H1 (cell line): Measurements from ENCODE around the gene SNRNP200. TPM values are rescaled to one million over a fixed set of nuclear protein-coding genes. Genes with fewer than 3 reads are reported as not detected.

Experiments used
- CTCF ChIA-PET: fragments of 300-600 bp; sonication (Branson Sonifier 250); formaldehyde crosslinking; loops from one replicate; lab custom pipeline; 2021; ENCODE audit not compliant: partially characterized antibody; lab: Charles Lee
- POLR2A ChIA-PET: fragments of 300-600 bp; sonication (Branson Sonifier 250); formaldehyde crosslinking; loops from one replicate; lab custom pipeline; 2021; ENCODE audit warnings: inconsistent platforms; ENCODE audit not compliant: partially characterized antibody; lab: Charles Lee
- DNase-seq, 2 experiments: peaks; one replicate each; pipeline versions ENCODE4 v3.0.0 to v3.0.0-alpha.2; 2010 to 2022; ENCODE audit warnings: low spot score in 2 of 2, low read depth in 1 of 2, mixed read lengths in 1 of 2
- FAIRE-seq: peaks from 2 replicates; lab custom pipeline; 2011; peaks lifted over from hg19 to GRCh38; lab: Jason Lieb, UNC
- H2AFZ ChIP-seq: 2 replicates; pipeline ENCODE4 v1.8.1; 2012; ENCODE audit warnings: low read length, inconsistent platforms
- H2AK5ac ChIP-seq: 2 replicates; pipeline ENCODE4 v1.6.1; 2013; ENCODE audit warnings: low read depth, low read length
- H2BK120ac ChIP-seq: replicated peaks from 2 replicates; pipeline ENCODE3; 2013; ENCODE audit warnings: low read depth, low read length, inconsistent platforms
- H2BK12ac ChIP-seq: 2 replicates; pipeline ENCODE4 v1.6.1; 2013; ENCODE audit warnings: low read depth, low read length
- H2BK15ac ChIP-seq: 2 replicates; pipeline ENCODE4 v1.6.1; 2013; ENCODE audit warnings: low read length
- H2BK20ac ChIP-seq: 2 replicates; pipeline ENCODE4 v1.6.1; 2013; ENCODE audit warnings: low read length
- H2BK5ac ChIP-seq: 2 replicates; pipeline ENCODE4 v1.6.1; 2013; ENCODE audit warnings: low read depth, low read length
- H3K14ac ChIP-seq: 2 replicates; pipeline ENCODE4 v1.6.1; 2013; ENCODE audit warnings: inconsistent platforms; ENCODE audit not compliant: insufficient read length
- H3K18ac ChIP-seq: 2 replicates; pipeline ENCODE4 v1.6.1; 2013; ENCODE audit warnings: low read length; ENCODE audit errors: extremely low read depth
- H3K23ac ChIP-seq: 2 replicates; pipeline ENCODE4 v1.6.1; 2013; ENCODE audit warnings: inconsistent platforms; ENCODE audit not compliant: insufficient read length
- H3K23me2 ChIP-seq: 2 replicates; pipeline ENCODE4 v1.6.1; 2013; ENCODE audit warnings: low read depth, low read length
- H3K27ac ChIP-seq: 2 replicates; pipeline ENCODE4 v1.6.1; 2011; ENCODE audit warnings: low read depth, low read length, inconsistent platforms
- H3K27me3 ChIP-seq, 4 experiments: replicated peaks in 1 of 4; 1 replicate in 1 of 4; 2 replicates in 3 of 4; pipeline versions ENCODE4 v1.6.1 to v1.8.1; 2011 to 2013; ENCODE audit warnings: low read length in 3 of 4, mild to moderate bottlenecking in 3 of 4, inconsistent platforms in 2 of 4, mixed read lengths in 2 of 4, moderate library complexity in 1 of 4; ENCODE audit not compliant: control insufficient read depth in 3 of 4, insufficient read depth in 3 of 4; ENCODE audit errors: extremely low read depth in 1 of 4
- H3K36me3 ChIP-seq, 4 experiments: 2 replicates each; pipeline versions ENCODE4 v1.6.1 to v1.8.1; 2011 to 2013; ENCODE audit warnings: mild to moderate bottlenecking in 4 of 4, low read length in 3 of 4, moderate library complexity in 2 of 4, control low read depth in 1 of 4, inconsistent platforms in 1 of 4; ENCODE audit not compliant: insufficient read depth in 4 of 4, control insufficient read depth in 2 of 4
- H3K4ac ChIP-seq: replicated peaks from 2 replicates; pipeline ENCODE3; 2013; ENCODE audit warnings: low read length, low read depth, mixed read lengths, inconsistent platforms; ENCODE audit not compliant: insufficient read length
- H3K4me1 ChIP-seq, 4 experiments: replicated peaks in 1 of 4; 1 replicate in 1 of 4; 2 replicates in 3 of 4; pipeline versions ENCODE4 v1.6.1 to v1.8.1; 2011 to 2013; ENCODE audit warnings: low read length in 3 of 4, inconsistent platforms in 2 of 4, mixed read lengths in 1 of 4; ENCODE audit not compliant: insufficient read depth in 4 of 4, control insufficient read depth in 3 of 4
- H3K4me2 ChIP-seq, 2 experiments: 2 replicates each; pipeline versions ENCODE4 v1.6.1 to v1.8.1; 2011 to 2013; ENCODE audit warnings: low read depth in 2 of 2, low read length in 2 of 2, control low read depth in 1 of 2, inconsistent platforms in 1 of 2, mild to moderate bottlenecking in 1 of 2; ENCODE audit not compliant: insufficient read depth in 1 of 2
- H3K4me3 ChIP-seq, 4 experiments: fragments of 200-600, 300-600 bp in 1 of 4; sonication (generic), shearing (Covaris generic), sonication (Bioruptor Twin) in 1 of 4; 2 replicates each; pipeline versions ENCODE4 v1.5.1 to v1.8.1; 2011 to 2016; ENCODE audit warnings: low read length in 4 of 4, low read depth in 3 of 4, control low read depth in 2 of 4, inconsistent platforms in 2 of 4, mild to moderate bottlenecking in 2 of 4, mixed read lengths in 1 of 4, moderate library complexity in 1 of 4; ENCODE audit not compliant: insufficient read depth in 2 of 4; ENCODE audit errors: extremely low read depth in 1 of 4
- H3K56ac ChIP-seq: replicated peaks from 2 replicates; pipeline ENCODE3; 2013; ENCODE audit warnings: low read depth, mild to moderate bottlenecking, mixed read lengths, low read length, inconsistent platforms; ENCODE audit not compliant: insufficient read length
- H3K79me1 ChIP-seq: 2 replicates; pipeline ENCODE4 v1.6.1; 2013; ENCODE audit warnings: low read depth, low read length, control low read depth
- H3K79me2 ChIP-seq, 2 experiments: 2 replicates each; pipeline versions ENCODE4 v1.6.1 to v1.8.1; 2012 to 2013; ENCODE audit warnings: low read length in 2 of 2, mild to moderate bottlenecking in 2 of 2, inconsistent platforms in 1 of 2; ENCODE audit not compliant: insufficient read depth in 2 of 2, control insufficient read depth in 1 of 2
- H3K9ac ChIP-seq, 4 experiments: replicated peaks in 1 of 4; 1 replicate in 1 of 4; 2 replicates in 3 of 4; pipeline versions ENCODE4 v1.6.1 to v1.8.1; 2011 to 2013; ENCODE audit warnings: low read depth in 3 of 4, low read length in 3 of 4, control low read depth in 2 of 4, mild to moderate bottlenecking in 2 of 4, moderate library complexity in 2 of 4, inconsistent platforms in 1 of 4; ENCODE audit errors: extremely low read depth in 1 of 4
- H3K9me3 ChIP-seq, 2 experiments: 2 replicates each; pipeline versions ENCODE4 v1.6.1 to v1.8.1; 2012 to 2013; ENCODE audit warnings: mild to moderate bottlenecking in 2 of 2, moderate library complexity in 2 of 2, control low read depth in 1 of 2, inconsistent platforms in 1 of 2, low read depth in 1 of 2, low read length in 1 of 2, mixed read lengths in 1 of 2; ENCODE audit not compliant: insufficient read depth in 2 of 2
- H4K20me1 ChIP-seq, 2 experiments: replicated peaks in 1 of 2; 2 replicates each; pipeline versions ENCODE3 to v1.8.1; 2011 to 2013; ENCODE audit warnings: inconsistent platforms in 2 of 2, low read length in 2 of 2, mild to moderate bottlenecking in 1 of 2; ENCODE audit not compliant: insufficient read depth in 2 of 2, control insufficient read depth in 1 of 2
- H4K5ac ChIP-seq: 2 replicates; pipeline ENCODE4 v1.6.1; 2013; ENCODE audit warnings: low read length, low read depth, mixed read lengths, inconsistent platforms; ENCODE audit not compliant: insufficient read length
- H4K8ac ChIP-seq: 2 replicates; pipeline ENCODE4 v1.8.0; 2013; ENCODE audit warnings: mild to moderate bottlenecking, moderate library complexity, low read length, inconsistent platforms; ENCODE audit not compliant: insufficient read depth; ENCODE audit errors: extremely low read depth
- H4K91ac ChIP-seq: replicated peaks from 2 replicates; pipeline ENCODE3; 2013; ENCODE audit warnings: low read length, mixed read lengths, inconsistent platforms; ENCODE audit not compliant: insufficient read length
- BACH1 ChIP-seq: IDR thresholded peaks from 2 replicates; pipeline ENCODE4 v1.6.1; 2012; ENCODE audit warnings: low read length, improper control_type of control experiment
- BRCA1 ChIP-seq: IDR thresholded peaks from 2 replicates; pipeline ENCODE4 v1.6.1; 2012; ENCODE audit warnings: low read depth, low read length, improper control_type of control experiment
- RBBP5 ChIP-seq: IDR thresholded peaks from 2 replicates; pipeline ENCODE4 v1.7.1; 2012; ENCODE audit warnings: low read depth, mild to moderate bottlenecking, inconsistent platforms, low read length, moderate library complexity, borderline replicate concordance
- SIX5 ChIP-seq: IDR thresholded peaks from 2 replicates; pipeline ENCODE4 v1.6.1; 2011; ENCODE audit warnings: mild to moderate bottlenecking, low read depth, low read length
- TBP ChIP-seq: IDR thresholded peaks from 2 replicates; pipeline ENCODE4 v1.6.1; 2011; ENCODE audit warnings: low read depth, low read length, improper control_type of control experiment
- TEAD4 ChIP-seq: IDR thresholded peaks from 2 replicates; pipeline ENCODE4 v1.6.1; 2012; ENCODE audit warnings: low read depth, low read length, inconsistent platforms, mixed read lengths
- WGBS, 2 experiments: shearing (Covaris generic) in 1 of 2; methylation state at CpG; one replicate each; pipeline versions ENCODE4 v1.1.6 to v1.1.7; 2013 to 2015; ENCODE audit warnings: low lambda C conversion rate in 2 of 2, mixed read lengths in 2 of 2, inconsistent platforms in 1 of 2, low coverage in 1 of 2, missing lambda C conversion rate in 1 of 2; ENCODE audit not compliant: insufficient replicate concordance in 2 of 2, insufficient coverage in 1 of 2, insufficient read length in 1 of 2; ENCODE audit errors: extremely low coverage in 1 of 2, missing lambda C conversion rate in 1 of 2; 5-methylcytosine and 5-hydroxymethylcytosine counted together
- polyA plus RNA-seq, 7 experiments: library from polyadenylated mRNA; depleted of rRNA in 3 of 7; stranded (reverse) in 5 of 7; unstranded in 2 of 7; fragments of >200 nt in 5 of 7; fragments of 200-250 nt in 2 of 7; gene quantifications; 1 replicate in 5 of 7; 2 replicates in 1 of 7; 4 replicates in 1 of 7; pipeline versions ENCODE4 v1.2.1 to v1.2.3, GENCODE V29; 2011 to 2013; ENCODE audit warnings: missing spikeins in 2 of 7, mixed read lengths in 2 of 7
- total RNA-seq: library from RNA; stranded (reverse); fragmentation: NEBNext Ultra II Directional; extraction: Animal tissue kit (Norgen Biotek cat#: 25700); gene quantifications from 2 replicates; pipeline ENCODE4 v1.2.1, GENCODE V29; 2021
- TF ChIP-seq, protein P1 (sequence below): IDR thresholded peaks from 2 replicates; pipeline ENCODE4 v1.6.1; 2012; ENCODE audit warnings: low read length, inconsistent platforms

Gene SNRNP200
- total and polyA plus RNA-seq, 2 of the 8 experiments (the other 6 are each of a cell fraction or from before 2014, with no cell fraction given) = 190 to 289 TPM

GRCh38 chr2:96258166-96259022 is 47.0 kb downstream of the SNRNP200 start:
- H3K4me2 ChIP-seq = no peak overlapping the region

More at GRCh38 chr2:96258166-96259022, 47.0 kb downstream of the SNRNP200 start:
- no peak overlapping the region for H4K8ac ChIP-seq
- POLR2A ChIA-PET = interaction anchor here (1.0 to 3.8 kb wide), 4 partner anchors 7 to 50 kb away, joined by 3 to 16 read pairs (median 9); partner anchors contain the start of gene STARD7
- DNase-seq = no peak
- H3K4me1 ChIP-seq = peaks cover 0 to 3% (median 1%) of the 10 kb centered on the region in 4 experiments; a peak in 3 of 7 replicates
- H2BK120ac ChIP-seq = no peak overlapping the region
- no peaks in the 10 kb centered on the region for H3K23me2 ChIP-seq
- peaks cover 0 to 12% of the 10 kb centered on the region in 2 experiments; a peak in 2 of 4 replicates for H3K79me2 ChIP-seq
- no peak overlapping the region for H2AFZ ChIP-seq
- no peaks in the 10 kb centered on the region for H3K27me3 ChIP-seq
- H3K79me1 ChIP-seq = peaks cover 19% of the 10 kb centered on the region
- H3K18ac ChIP-seq = no peak overlapping the region
- H3K4ac ChIP-seq = no peak overlapping the region
- no peak overlapping the region for H3K14ac ChIP-seq
- H3K23ac ChIP-seq = no peak overlapping the region
- CTCF ChIA-PET = interaction anchor here (1.0 to 2.5 kb wide), 9 partner anchors 7 to 266 kb away, joined by 3 to 11 read pairs (median 4); partner anchors contain the start of gene ASTL
- H3K36me3 ChIP-seq = peaks cover under 1 to 8% (median 4%) of the 10 kb centered on the region in 4 experiments; a peak in 3 of 8 replicates
- H3K9me3 ChIP-seq = no peaks in the 10 kb centered on the region
- H4K91ac ChIP-seq = no peak overlapping the region
- H3K27ac ChIP-seq = no peak overlapping the region
- WGBS, 2 experiments = 90% methylated on average over 7 of the region's 7 CpGs; no CpG with 5 or more reads in 1 of the 2 experiments
- H2AK5ac ChIP-seq = no peak overlapping the region
- no peak overlapping the region for H2BK20ac ChIP-seq
- peaks cover 0 to 9% of the 10 kb centered on the region in 2 experiments for H4K20me1 ChIP-seq
- no peak overlapping the region for H3K4me3 ChIP-seq
- no peak for TF ChIP-seq SIX5
- no peak for TF ChIP-seq TEAD4
- no peak for TF ChIP-seq TBP
- TF ChIP-seq, protein P1, sequence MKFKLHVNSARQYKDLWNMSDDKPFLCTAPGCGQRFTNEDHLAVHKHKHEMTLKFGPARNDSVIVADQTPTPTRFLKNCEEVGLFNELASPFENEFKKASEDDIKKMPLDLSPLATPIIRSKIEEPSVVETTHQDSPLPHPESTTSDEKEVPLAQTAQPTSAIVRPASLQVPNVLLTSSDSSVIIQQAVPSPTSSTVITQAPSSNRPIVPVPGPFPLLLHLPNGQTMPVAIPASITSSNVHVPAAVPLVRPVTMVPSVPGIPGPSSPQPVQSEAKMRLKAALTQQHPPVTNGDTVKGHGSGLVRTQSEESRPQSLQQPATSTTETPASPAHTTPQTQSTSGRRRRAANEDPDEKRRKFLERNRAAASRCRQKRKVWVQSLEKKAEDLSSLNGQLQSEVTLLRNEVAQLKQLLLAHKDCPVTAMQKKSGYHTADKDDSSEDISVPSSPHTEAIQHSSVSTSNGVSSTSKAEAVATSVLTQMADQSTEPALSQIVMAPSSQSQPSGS = no peak
- no peak for TF ChIP-seq BACH1
- no peak for TF ChIP-seq BRCA1
- TF ChIP-seq RBBP5 = no peak
- no peak overlapping the region for H2BK5ac ChIP-seq
- H2BK15ac ChIP-seq = no peak overlapping the region
- FAIRE-seq = no peak
- H4K5ac ChIP-seq = no peak overlapping the region
- no peak overlapping the region for H3K9ac ChIP-seq
- H3K56ac ChIP-seq = no peak overlapping the region
- no peak overlapping the region for H2BK12ac ChIP-seq
